ENCODE data around the gene DMTF1.

DNA sequence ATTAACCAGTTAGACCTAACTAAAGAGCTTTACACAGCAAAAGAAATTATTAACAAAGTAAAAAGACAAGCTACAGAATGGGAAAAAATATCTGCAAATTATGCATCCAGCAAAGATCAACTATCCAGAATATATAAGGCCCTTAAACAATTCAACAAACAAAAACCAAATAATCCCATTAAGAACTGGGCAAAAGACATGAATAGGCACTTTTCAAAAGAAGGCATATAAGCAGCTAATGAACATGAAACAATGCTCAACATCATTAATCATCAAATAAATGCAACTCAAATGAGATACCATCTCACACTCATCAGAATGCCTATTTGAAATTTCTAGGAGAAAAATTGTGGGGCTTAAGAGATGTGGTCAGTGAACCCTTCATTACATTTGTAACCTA, 15.0 kb upstream of the DMTF1 start:
- TF ChIP-seq, protein P1, sequence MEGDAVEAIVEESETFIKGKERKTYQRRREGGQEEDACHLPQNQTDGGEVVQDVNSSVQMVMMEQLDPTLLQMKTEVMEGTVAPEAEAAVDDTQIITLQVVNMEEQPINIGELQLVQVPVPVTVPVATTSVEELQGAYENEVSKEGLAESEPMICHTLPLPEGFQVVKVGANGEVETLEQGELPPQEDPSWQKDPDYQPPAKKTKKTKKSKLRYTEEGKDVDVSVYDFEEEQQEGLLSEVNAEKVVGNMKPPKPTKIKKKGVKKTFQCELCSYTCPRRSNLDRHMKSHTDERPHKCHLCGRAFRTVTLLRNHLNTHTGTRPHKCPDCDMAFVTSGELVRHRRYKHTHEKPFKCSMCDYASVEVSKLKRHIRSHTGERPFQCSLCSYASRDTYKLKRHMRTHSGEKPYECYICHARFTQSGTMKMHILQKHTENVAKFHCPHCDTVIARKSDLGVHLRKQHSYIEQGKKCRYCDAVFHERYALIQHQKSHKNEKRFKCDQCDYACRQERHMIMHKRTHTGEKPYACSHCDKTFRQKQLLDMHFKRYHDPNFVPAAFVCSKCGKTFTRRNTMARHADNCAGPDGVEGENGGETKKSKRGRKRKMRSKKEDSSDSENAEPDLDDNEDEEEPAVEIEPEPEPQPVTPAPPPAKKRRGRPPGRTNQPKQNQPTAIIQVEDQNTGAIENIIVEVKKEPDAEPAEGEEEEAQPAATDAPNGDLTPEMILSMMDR (IDR thresholded peaks at IDR 0.05; ENCODE audit: borderline replicate concordance, extremely low read depth, low read length, poor library complexity, severe bottlenecking) = no peak
- no peak for TF ChIP-seq EZH2 (IDR thresholded peaks at IDR 0.05; ENCODE audit: borderline replicate concordance, low read depth, low read length, severe bottlenecking)

Measured in DND-41 (cell line).